GM13977 (cell line): ENCODE measurements around the gene ITGA4.

ENCODE experiments used
- DNase-seq: peaks from one replicate; pipeline ENCODE4 v3.0.0; 2012; ENCODE audit warnings: low spot score
- CTCF ChIP-seq: IDR thresholded peaks from 2 replicates; pipeline ENCODE4 v1.5.1; 2012; ENCODE audit warnings: mild to moderate bottlenecking, control low read depth; ENCODE audit not compliant: insufficient read depth; ENCODE audit errors: extremely low read depth, missing control alignments
- in situ Hi-C: fragments of 300-500 bp; cut with MboI; formaldehyde crosslinking; loops from one replicate; pipeline ENCODE4 v1.12.0; 2022; ENCODE audit warnings: low sequenced_read_pairs, low pct_unique_long_range_greater_than_20kb, mixed read lengths, inconsistent platforms; ENCODE audit not compliant: unreplicated experiment

ITGA4 gene

GRCh38 chr2:181523756-181524155 lies 66.6 kb downstream of the ITGA4 start:
- TF ChIP-seq CTCF: no peak
- in situ Hi-C loops: no loop called here
- no peak for DNase-seq

- in situ Hi-C loops: no loop called here
- no peak for TF ChIP-seq CTCF
- no peak for DNase-seq
These were observed 68.8 kb downstream of the ITGA4 start for GRCh38 chr2:181526014-181526413.

GRCh38 chr2:181527058-181527457 lies 69.9 kb downstream of the ITGA4 start:
- TF ChIP-seq CTCF: no peak
- in situ Hi-C loops: no loop called here

GRCh38 chr2:181528441-181528840 lies 71.3 kb downstream of the ITGA4 start:
- TF ChIP-seq CTCF: no peak
- DNase-seq: no peak
- in situ Hi-C loops: no loop called here

More at GRCh38 chr2:181527058-181527457, 69.9 kb downstream of the ITGA4 start:
- DNase-seq: no peak

GRCh38 chr2:181536730-181537129 lies 79.5 kb downstream of the ITGA4 start:
- in situ Hi-C loops: no loop called here

GRCh38 chr2:181540421-181540820 lies 83.2 kb downstream of the ITGA4 start:
- no peak for DNase-seq
- in situ Hi-C loops: no loop called here
- no peak for TF ChIP-seq CTCF

More at GRCh38 chr2:181536730-181537129, 79.5 kb downstream of the ITGA4 start:
- no peak for TF ChIP-seq CTCF
- DNase-seq: no peak

GRCh38 chr2:181542170-181542569 lies 85.0 kb downstream of the ITGA4 start:
- in situ Hi-C loops: no loop called here
- no peak for TF ChIP-seq CTCF

More at GRCh38 chr2:181542170-181542569, 85.0 kb downstream of the ITGA4 start:
- DNase-seq: no peak
